Measurements from ENCODE around the gene INPP5A.
A peak's percentile ranks its signal among the peaks of the same experiment; 100 is the strongest.
"Not testable (repeated sequence)": the region's sequence is repeated elsewhere in the genome, so short reads cannot be mapped to it uniquely, and the experiment has no call there.

Gene INPP5A

DNA sequence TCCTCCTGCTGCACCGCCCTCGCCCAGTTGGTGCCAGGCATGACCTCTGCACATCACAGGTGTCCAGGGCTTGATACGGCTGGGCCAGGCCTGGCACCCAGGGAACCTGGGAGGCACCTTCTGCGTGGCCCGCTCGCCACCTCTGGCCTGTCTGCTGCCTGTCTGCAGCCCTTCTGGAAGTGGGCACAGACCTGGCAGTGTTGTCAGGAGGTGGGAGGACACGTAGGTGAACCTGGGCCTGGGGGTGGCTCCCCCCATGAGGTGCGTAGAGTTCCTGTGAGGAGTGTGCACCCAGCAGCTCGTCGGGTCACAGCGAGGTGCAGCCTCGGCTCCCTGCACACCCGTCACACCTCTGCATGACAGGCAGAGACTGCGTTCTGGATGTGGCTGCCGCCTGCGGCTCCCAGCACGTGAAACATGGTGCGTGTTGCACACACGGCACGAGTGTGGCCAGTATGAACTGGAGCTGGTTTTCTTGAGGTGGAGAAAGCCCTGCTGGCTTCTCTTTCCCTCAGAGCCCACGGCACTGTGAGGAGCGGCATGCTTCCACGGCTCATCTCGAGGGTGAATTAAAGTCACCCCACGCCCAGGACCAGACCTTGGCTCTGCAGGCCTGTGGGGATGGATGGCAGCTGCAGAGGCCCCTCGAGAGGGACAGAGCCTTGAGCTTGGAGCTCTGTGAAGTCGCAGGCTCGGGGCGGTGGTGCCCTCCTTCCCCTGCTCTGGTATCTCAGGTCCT is 24.8 kb downstream of the INPP5A start:
- H3K27ac Mint-ChIP-seq, result no peak overlapping the region
- peaks cover 36% of the 10 kb centered on the region for H3K4me1 Mint-ChIP-seq
- ATAC-seq (ENCODE audit: low read depth) (no peak), DNase-seq (ENCODE audit: low spot score in 2 of 2) (no peak)
- H3K4me3 Mint-ChIP-seq, result no peak overlapping the region
- peaks cover 6% of the 10 kb centered on the region for H3K36me3 Mint-ChIP-seq
- H3K9me3 Mint-ChIP-seq, result no peaks in the 10 kb centered on the region
- no peaks in the 10 kb centered on the region for H3K27me3 Mint-ChIP-seq

DNA sequence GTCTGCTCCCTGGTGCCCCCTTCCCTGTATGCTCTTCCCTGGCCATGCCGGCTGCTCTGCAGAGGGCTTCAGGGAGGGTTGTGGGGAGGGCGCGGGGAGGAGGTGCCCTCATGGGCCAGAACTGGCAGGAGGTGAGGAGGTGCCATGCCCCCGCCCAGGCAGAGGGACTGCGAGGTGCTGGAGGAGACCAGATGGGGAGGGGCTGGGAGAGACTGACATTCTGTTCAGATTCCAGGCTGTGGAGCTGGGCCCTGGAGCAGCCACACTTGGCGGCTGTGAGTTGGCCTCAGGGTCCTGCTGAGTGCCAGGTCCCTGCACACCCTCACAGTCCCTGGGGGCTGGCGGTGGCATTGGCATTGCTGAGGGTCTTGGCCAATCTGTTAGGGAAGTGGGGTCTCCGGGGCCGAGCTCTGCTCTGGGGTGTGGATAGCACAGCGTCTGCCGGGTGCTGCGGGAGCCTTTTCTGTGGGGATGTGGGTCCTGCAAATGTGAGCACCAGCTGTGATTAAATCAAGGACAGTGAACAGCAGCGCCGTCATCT is 25.4 kb downstream of the INPP5A start:
- ATAC-seq (ENCODE audit: low read depth) (no peak), DNase-seq (ENCODE audit: low spot score in 2 of 2) (no peak)
- Mint-ChIP-seq H3K36me3 (peaks cover 6% of the 10 kb centered on the region), H3K27ac (peak overlapping the region; percentile 3), H3K4me3 (peak overlapping the region; percentile 61), H3K9me3 (no peaks in the 10 kb centered on the region), H3K4me1 (peaks cover 36% of the 10 kb centered on the region), H3K27me3 (no peaks in the 10 kb centered on the region)

DNA sequence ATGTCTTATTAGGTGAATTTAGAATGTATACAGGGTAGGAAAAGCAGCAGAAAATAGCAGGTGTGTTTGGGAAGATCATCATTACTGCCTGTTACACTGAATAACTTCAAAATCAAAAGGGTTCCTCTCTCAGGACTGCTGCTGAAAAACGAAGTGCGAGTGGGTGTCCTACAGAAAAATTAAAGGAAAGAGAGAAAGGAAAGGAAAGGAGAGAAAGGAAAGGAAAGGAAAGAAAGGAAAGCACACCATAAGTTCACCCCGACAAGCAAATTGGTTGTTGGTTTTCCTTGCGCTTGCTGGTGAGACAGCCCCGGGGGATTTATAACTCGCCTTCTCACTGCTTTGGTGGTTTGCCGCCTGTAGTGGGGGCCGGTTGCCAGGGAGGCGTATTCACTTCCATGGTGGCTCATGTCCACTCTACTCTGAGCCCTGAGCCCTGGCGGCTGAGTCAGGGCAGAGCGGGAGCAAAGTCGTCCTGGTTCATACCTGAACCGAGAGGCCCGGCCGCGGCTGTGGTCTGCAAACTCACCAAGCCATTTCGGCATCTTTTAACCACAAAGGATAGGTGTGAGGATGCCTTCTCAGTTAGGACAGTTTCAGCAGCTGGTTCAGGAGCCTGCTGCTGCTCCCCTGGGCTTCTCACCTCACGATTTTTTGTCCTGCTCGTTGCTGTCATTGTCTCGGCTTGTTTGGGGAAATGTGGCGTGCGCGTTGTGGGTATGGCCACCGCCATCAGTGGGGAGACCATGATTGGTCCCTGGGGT is 26.1 kb downstream of the INPP5A start:
- no peaks in the 10 kb centered on the region for H3K9me3 Mint-ChIP-seq
- no peaks in the 10 kb centered on the region for H3K27me3 Mint-ChIP-seq
- H3K36me3 Mint-ChIP-seq, result peaks cover 6% of the 10 kb centered on the region
- H3K4me3 Mint-ChIP-seq, result peak overlapping the region; percentile 61
- peaks cover 36% of the 10 kb centered on the region for H3K4me1 Mint-ChIP-seq
- peak overlapping the region; percentile 3 for H3K27ac Mint-ChIP-seq
- DNase-seq (ENCODE audit: low spot score in 2 of 2) (no peak), ATAC-seq (ENCODE audit: low read depth) (peak; percentile 21)

DNA sequence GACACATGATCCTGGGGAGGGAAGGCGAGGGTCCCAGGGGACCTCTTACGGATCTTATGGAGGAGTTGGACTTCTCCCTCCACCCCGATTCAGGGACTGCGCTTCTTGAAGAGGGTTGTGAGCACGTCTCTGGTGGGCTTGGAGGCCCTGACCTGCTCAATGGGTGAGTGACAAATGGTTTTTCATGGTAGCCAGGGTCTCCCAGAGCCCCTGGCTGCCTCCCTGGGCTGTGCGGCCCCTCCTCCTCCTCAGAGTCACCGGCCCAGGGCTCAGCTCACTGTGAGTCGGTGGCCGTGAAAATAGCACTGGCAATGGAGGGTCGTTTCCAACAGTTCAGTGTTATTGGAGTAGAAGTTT is 26.6 kb downstream of the INPP5A start:
- peak overlapping the region; percentile 61 for H3K4me3 Mint-ChIP-seq
- no peak overlapping the region for H3K27ac Mint-ChIP-seq

DNA sequence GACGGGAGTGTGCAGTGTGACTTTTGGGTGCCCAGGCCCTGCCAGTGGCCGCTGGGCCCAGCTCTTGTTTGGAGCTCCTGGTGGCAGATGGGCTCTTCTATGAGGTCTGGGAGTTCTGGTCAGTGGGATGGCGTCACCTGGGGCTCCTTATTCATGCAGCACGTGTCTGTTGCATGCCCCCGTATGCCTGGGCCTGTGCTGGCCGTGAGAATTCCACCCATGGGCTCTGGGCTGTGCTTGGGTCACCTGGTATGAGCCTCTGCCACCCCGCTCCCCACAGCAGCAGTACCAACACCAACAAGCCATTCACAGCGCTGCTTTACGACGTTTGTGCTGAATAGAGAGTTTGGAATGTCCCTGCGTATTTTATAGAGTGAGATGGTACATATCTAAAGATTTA is 27.1 kb downstream of the INPP5A start:
- Mint-ChIP-seq H3K27ac (no peak overlapping the region), H3K36me3 (peaks cover 3% of the 10 kb centered on the region), H3K4me3 (no peak overlapping the region), H3K9me3 (no peaks in the 10 kb centered on the region), H3K27me3 (no peaks in the 10 kb centered on the region), H3K4me1 (peaks cover 32% of the 10 kb centered on the region)
- no peak for DNase-seq (ENCODE audit: low spot score in 2 of 2)
- no peak for ATAC-seq (ENCODE audit: low read depth)

More for the DNA sequence above, 26.6 kb downstream of the INPP5A start:
- H3K9me3 Mint-ChIP-seq, result no peaks in the 10 kb centered on the region
- DNase-seq (ENCODE audit: low spot score in 2 of 2) (no peak), ATAC-seq (ENCODE audit: low read depth) (no peak)
- H3K4me1 Mint-ChIP-seq, result peaks cover 36% of the 10 kb centered on the region
- H3K36me3 Mint-ChIP-seq, result peaks cover 3% of the 10 kb centered on the region
- no peaks in the 10 kb centered on the region for H3K27me3 Mint-ChIP-seq

DNA sequence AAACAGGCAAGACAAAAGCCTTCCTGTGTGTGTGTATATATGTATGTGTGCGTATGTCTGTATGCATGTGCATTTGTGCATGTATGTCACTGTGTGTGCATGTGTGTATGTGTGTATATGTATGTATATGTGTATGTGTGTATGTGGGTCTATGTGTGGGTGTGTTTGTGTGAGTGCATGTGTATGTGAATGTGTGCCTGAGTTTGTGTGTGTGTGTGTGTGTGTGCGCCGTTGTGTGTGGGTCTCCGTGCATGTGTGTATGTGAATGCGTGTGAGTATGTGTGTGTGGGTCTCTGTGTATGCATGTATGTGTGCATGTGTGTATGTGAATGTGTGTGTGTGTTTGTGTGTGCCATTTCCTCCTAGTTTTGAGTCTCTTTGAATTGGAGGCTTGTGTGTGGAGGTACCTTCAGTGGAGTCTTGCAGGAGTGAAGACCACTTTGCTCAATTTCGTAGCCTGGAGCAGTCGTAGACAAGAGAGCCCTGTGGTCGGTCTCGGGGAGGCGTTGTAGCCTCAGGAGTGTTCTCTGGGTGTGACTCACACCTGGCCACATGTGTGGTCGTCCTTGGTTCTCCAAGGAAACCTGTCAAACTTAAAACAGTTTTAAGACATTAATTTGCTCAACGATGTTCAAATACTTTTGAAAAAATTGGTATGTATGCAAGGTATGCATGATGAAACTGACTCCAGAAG is 28.1 kb downstream of the INPP5A start:
- Mint-ChIP-seq H3K4me1 (peaks cover 30% of the 10 kb centered on the region), H3K27me3 (no peaks in the 10 kb centered on the region), H3K27ac (peak overlapping the region; percentile 4), H3K4me3 (no peak overlapping the region), H3K36me3 (peaks cover 3% of the 10 kb centered on the region), H3K9me3 (no peaks in the 10 kb centered on the region)
- DNase-seq (ENCODE audit: low spot score in 2 of 2), result no peak
- no peak for ATAC-seq (ENCODE audit: low read depth)

DNA sequence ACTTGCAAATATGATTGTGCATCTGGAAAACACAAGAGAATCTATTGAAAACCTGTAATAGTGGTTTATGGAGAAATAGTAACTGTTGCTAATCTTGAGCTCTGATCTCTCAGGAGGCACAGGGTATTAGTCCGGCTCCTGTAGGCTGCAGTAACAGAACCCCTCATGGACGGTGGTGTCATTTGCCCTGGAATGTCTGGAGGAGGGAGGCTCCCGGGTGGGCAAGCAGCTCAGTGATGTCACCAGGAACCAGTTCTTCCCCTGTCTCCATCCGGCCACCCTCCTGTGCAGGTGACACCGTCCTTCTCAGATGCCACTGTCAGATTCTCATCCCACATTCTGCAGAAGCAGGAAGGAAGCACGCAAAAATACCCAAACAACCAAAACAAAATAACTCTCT is 29.3 kb downstream of the INPP5A start:
- no peak overlapping the region for H3K27ac Mint-ChIP-seq

DNA sequence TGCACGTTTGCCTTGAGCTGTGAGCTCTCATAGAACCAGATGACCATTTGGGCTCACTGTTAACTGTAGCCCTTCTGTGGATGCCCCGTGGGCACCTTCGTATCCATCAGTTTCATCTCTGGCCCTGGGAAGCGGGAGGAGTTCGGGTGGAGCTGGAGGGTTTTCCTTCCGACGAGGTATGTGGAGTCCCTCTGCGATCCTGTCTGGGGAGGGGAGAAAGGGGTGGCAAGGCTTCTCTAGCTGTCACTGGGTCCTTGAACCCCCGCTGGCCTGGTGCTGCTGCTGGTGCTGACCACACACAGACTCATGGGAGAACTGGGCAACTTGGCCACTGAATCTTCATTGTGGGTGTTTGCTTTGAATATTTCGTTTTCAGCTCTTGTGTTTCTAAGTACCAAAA is 32.7 kb downstream of the INPP5A start:
- no peak for ATAC-seq (ENCODE audit: low read depth)

More for the DNA sequence above, 29.3 kb downstream of the INPP5A start:
- Mint-ChIP-seq H3K27me3 (no peaks in the 10 kb centered on the region), H3K9me3 (no peaks in the 10 kb centered on the region), H3K4me3 (no peak overlapping the region), H3K36me3 (peaks cover 3% of the 10 kb centered on the region), H3K4me1 (peaks cover 29% of the 10 kb centered on the region)
- no peak for ATAC-seq (ENCODE audit: low read depth)
- DNase-seq (ENCODE audit: low spot score in 2 of 2), result no peak

DNA sequence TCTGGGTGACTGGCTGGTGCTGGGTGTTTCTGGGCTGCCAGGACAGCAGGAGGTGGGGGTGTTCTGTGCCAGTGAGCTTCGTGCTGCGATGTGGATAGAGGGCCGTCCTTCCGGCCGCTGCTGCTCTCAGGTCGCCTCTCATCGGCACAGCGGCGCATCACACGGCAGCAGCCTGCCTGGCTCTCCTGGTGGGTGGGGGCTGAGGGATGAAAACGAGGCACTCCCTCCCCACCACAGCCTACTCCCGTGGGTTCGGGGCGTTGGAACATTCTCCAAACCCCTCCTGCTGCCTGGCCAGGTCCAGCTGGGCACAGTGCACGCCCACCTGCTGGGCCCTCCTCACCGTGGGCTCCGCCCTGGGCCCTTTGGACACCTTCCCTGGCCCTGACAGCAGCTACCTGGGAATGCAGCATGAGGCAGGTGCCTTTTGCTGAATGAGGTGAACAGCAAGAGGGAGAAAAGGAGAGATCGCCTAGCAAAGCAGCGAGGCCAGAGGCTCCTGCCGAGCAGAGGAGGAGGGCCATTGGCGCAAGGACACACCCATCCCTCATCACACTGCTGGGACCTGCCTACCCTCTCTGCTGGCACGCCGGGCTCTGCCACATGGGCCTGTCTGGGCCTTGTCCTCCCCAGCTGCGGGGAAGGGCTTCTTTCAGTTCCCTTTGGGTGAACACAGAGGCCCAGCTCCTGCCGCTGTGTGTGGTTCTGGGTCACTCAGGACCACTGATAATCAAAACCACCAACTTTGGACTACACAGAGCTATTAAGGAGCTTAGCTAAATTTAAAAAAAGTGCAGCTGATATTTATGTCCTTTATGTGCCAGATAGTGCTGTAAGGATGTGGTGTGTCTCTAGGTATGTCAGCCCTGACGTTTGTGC is 33.4 kb downstream of the INPP5A start:
- H3K4me1 Mint-ChIP-seq, result peaks cover 17% of the 10 kb centered on the region
- no peaks in the 10 kb centered on the region for H3K9me3 Mint-ChIP-seq
- DNase-seq (ENCODE audit: low spot score in 2 of 2), result peak; percentile 68 to 75
- H3K36me3 Mint-ChIP-seq, result no peaks in the 10 kb centered on the region
- peak; percentile 64 for ATAC-seq (ENCODE audit: low read depth)
- no peak overlapping the region for H3K4me3 Mint-ChIP-seq
- no peaks in the 10 kb centered on the region for H3K27me3 Mint-ChIP-seq
- no peak overlapping the region for H3K27ac Mint-ChIP-seq

More for the DNA sequence above, 32.7 kb downstream of the INPP5A start:
- DNase-seq (ENCODE audit: low spot score in 2 of 2), result no peak
- no peaks in the 10 kb centered on the region for H3K27me3 Mint-ChIP-seq
- peaks cover 15% of the 10 kb centered on the region for H3K4me1 Mint-ChIP-seq
- H3K4me3 Mint-ChIP-seq, result no peak overlapping the region
- peaks cover 3% of the 10 kb centered on the region for H3K36me3 Mint-ChIP-seq
- H3K9me3 Mint-ChIP-seq, result no peaks in the 10 kb centered on the region
- no peak overlapping the region for H3K27ac Mint-ChIP-seq

DNA sequence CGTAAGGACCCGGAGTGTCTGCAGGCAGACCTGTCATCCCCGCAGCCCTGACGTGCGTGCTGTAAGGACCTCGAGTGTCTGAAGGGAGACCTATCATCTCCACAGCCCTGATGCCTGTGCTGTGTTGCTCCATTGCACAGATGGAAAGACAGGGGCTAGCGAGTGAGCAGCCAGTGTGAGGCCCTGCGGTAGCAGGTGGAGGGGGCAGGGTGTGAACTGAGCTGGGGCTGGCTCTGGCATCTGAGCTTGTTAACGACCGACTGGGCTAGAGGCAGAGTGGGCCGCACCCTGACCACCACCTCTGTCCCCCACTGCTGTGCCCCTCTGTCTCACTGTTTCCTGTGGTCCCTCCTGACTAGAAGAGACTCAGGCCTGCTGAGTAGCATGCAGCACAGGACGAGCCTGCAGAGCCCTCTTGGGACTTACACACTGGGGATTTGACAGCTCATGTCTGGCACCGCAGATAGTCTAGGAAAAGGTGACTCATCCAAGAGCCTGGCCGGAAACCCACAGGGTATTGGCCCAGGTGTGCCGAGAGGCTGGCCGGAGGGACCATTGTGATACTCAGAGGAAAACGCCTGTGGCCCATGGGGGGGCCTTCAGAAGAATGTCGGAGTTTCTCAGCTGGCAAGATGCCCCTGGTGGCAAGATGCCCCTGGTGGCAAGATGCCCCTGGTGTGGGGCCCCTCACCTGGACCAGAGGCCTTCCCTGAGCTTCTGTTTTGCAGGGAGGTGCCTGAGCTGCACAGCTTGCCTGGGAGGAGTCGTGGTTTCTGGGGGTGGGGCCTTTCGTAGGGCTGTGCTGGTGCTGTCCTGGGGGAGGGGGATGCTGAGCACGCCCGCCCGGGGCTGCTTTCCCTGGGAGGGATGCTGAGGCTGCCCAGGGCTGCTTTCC is 34.3 kb downstream of the INPP5A start:
- Mint-ChIP-seq H3K9me3 (no peaks in the 10 kb centered on the region), H3K4me3 (no peak overlapping the region)

DNA sequence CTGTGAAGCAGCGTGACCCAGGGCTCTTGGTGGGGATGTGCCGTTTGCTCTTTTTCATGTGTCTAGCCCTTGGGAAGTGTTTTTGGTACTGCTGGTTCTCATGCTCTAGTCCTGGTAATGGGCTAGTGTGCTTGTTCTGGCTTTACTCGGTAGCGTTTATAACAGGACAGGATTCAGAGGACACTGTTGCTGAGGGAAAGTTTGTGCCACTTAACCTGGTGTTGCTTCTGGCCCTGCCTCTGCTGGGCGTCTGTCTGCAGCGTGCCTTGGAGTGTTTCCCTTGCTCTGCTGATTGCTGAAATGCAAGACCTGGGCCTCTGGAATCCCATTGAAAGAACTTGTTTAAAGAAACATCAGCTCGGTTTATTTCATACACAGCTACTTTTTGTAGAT is 35.0 kb downstream of the INPP5A start:
- peaks cover 26% of the 10 kb centered on the region for H3K4me1 Mint-ChIP-seq
- ATAC-seq (ENCODE audit: low read depth), result no peak

More for the DNA sequence above, 34.3 kb downstream of the INPP5A start:
- DNase-seq (ENCODE audit: low spot score in 2 of 2) (peak; percentile 69 to 72), ATAC-seq (ENCODE audit: low read depth) (peak; percentile 62)
- Mint-ChIP-seq H3K27me3 (no peaks in the 10 kb centered on the region), H3K36me3 (no peaks in the 10 kb centered on the region), H3K27ac (no peak overlapping the region), H3K4me1 (peaks cover 23% of the 10 kb centered on the region)

DNA sequence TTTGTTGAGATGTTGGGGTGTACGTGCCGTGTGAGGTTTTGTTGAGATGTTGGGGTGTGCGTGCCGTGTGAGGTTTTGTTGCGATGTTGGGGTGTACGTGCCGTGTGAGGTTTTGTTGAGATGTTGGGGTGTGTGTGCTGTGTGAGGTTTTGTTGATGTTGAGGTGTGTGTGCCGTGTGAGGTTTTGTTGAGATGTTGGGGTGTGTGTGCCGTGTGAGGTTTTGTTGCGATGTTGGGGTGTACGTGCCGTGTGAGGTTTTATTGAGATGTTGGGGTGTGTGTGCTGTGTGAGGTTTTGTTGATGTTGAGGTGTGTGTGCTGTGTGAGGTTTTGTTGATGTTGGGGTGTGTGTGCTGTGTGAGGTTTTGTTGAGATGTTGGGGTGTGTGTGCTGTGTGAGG is 35.4 kb downstream of the INPP5A start:
- DNase-seq (ENCODE audit: low spot score in 2 of 2); ATAC-seq (ENCODE audit: low read depth); H3K36me3 Mint-ChIP-seq; H3K27me3 Mint-ChIP-seq; H3K9me3 Mint-ChIP-seq; H3K27ac Mint-ChIP-seq; H3K4me3 Mint-ChIP-seq: not testable (repeated sequence)
- H3K4me1 Mint-ChIP-seq, result peaks cover 29% of the 10 kb centered on the region

More for the DNA sequence above, 35.0 kb downstream of the INPP5A start:
- Mint-ChIP-seq H3K27me3 (no peaks in the 10 kb centered on the region), H3K27ac (no peak overlapping the region), H3K36me3 (no peaks in the 10 kb centered on the region), H3K9me3 (no peaks in the 10 kb centered on the region), H3K4me3 (no peak overlapping the region)
- DNase-seq (ENCODE audit: low spot score in 2 of 2), result no peak
